ENCODE measurements around the gene TVP23B. TPM values are rescaled to one million over a fixed set of nuclear protein-coding genes. Genes with fewer than 3 reads are reported as not detected.
"Not testable (repeated sequence)": the region's sequence is repeated elsewhere in the genome, so short reads cannot be mapped to it uniquely, and the experiment has no call there.

Gene TVP23B
- total and polyA plus RNA-seq, 5 donors from 2014 or later = 20.1 to 56.4 (median 39.6) TPM

- H3K9me3 ChIP-seq (ENCODE audit: control insufficient read depth in 2 of 2, low read length in 2 of 2); H3K4me1 ChIP-seq (ENCODE audit: control insufficient read depth, insufficient read depth, low read length, poor library complexity, severe bottlenecking); DNase-seq; H3K27ac ChIP-seq (ENCODE audit: insufficient read depth, low read length, poor library complexity, severe bottlenecking); H3K4me3 ChIP-seq (ENCODE audit: low read depth, low read length); H3K27ac Mint-ChIP-seq; H3K27me3 Mint-ChIP-seq; ATAC-seq (ENCODE audit: low read depth in 2 of 2); H3K27me3 ChIP-seq (ENCODE audit: control insufficient read depth, insufficient read depth, low read length); H3K4me3 Mint-ChIP-seq; H3K9me3 Mint-ChIP-seq: not testable (repeated sequence)
- Mint-ChIP-seq H3K36me3 (peaks cover 18% of the 10 kb centered on the region), H3K4me1 (peaks cover 4 to 13% (median 10%) of the 10 kb centered on the region in 4 donors)
- peaks cover 21% of the 10 kb centered on the region for H3K36me3 ChIP-seq (ENCODE audit: control insufficient read depth, insufficient read depth, low read length)
These were observed 15.9 kb downstream of the TVP23B start for GRCh38 chr17:18796887-18797286.

DNA sequence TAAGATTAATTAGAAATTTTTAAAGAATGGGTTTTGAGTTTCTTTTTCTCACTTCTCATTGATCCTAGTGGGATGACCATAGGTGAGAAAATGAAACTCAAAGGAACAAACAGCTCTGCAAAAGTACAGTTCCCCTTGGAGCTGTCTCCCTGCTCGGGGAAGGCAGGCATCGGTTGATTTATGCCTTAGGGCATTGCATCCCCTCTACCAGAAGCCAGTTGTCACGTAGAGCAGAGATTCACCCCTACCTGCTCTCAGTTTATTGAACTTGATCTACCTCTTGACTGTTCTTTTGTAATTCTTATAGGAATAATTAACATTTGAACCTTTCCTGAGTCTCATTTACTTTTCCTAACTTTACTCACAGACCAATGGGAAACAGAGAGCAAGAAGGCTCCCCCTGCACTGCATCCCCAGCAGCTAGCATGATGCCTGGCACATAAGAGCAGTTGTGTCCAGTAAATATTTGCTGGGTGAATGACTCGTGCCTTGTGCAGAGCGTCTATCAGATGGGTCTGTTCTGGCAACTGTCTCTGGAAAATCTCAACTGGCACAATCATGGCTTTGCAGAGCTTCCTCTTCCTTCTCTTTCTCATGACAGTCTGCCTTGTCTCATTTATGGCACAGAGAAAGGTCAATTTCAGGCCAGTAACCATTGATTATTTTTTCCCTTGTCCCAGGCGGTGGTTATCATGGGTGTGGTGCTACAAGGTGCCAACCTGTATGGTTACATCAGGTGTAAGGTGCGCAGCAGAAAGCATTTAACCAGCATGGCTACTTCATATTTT is 22.7 kb downstream of the TVP23B start:
- not testable (repeated sequence) for H3K27ac Mint-ChIP-seq; H3K4me1 Mint-ChIP-seq; H3K4me1 ChIP-seq (ENCODE audit: control insufficient read depth, insufficient read depth, low read length, poor library complexity, severe bottlenecking); H3K9me3 ChIP-seq (ENCODE audit: control insufficient read depth in 2 of 2, low read length in 2 of 2); H3K27ac ChIP-seq (ENCODE audit: insufficient read depth, low read length, poor library complexity, severe bottlenecking); H3K27me3 ChIP-seq (ENCODE audit: control insufficient read depth, insufficient read depth, low read length); H3K9me3 Mint-ChIP-seq; H3K4me3 Mint-ChIP-seq; ATAC-seq (ENCODE audit: low read depth in 2 of 2); H3K27me3 Mint-ChIP-seq; H3K4me3 ChIP-seq (ENCODE audit: low read depth, low read length); DNase-seq
- peaks cover 23% of the 10 kb centered on the region for H3K36me3 ChIP-seq (ENCODE audit: control insufficient read depth, insufficient read depth, low read length)
- peaks cover 12% of the 10 kb centered on the region for H3K36me3 Mint-ChIP-seq

DNA sequence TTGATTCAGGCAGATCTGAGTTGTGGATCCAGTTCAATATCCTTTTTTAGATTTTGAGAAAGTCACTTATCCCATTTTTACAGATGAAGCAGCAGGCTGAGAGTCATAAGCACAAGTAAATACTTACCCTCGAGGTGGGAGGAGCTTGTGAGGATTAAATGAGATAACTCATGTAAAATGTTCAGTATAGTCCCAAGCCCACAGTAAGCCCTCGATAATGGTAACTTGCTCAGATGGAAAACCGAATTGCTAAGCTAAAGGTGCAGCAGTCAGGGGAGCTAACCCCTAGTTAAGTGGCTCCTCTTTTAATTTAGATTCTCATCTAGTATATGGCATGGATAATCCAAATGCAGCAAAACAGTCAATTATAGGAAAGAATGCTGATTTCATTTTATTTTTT is 34.9 kb downstream of the TVP23B start:
- not testable (repeated sequence) for H3K4me3 Mint-ChIP-seq; DNase-seq; H3K27me3 ChIP-seq (ENCODE audit: control insufficient read depth, insufficient read depth, low read length); H3K36me3 Mint-ChIP-seq; H3K4me3 ChIP-seq (ENCODE audit: low read depth, low read length); H3K36me3 ChIP-seq (ENCODE audit: control insufficient read depth, insufficient read depth, low read length); ATAC-seq (ENCODE audit: low read depth in 2 of 2); H3K9me3 ChIP-seq (ENCODE audit: control insufficient read depth in 2 of 2, low read length in 2 of 2); H3K27ac Mint-ChIP-seq; H3K27ac ChIP-seq (ENCODE audit: insufficient read depth, low read length, poor library complexity, severe bottlenecking); H3K27me3 Mint-ChIP-seq; H3K4me1 ChIP-seq (ENCODE audit: control insufficient read depth, insufficient read depth, low read length, poor library complexity, severe bottlenecking); H3K4me1 Mint-ChIP-seq; H3K9me3 Mint-ChIP-seq

DNA sequence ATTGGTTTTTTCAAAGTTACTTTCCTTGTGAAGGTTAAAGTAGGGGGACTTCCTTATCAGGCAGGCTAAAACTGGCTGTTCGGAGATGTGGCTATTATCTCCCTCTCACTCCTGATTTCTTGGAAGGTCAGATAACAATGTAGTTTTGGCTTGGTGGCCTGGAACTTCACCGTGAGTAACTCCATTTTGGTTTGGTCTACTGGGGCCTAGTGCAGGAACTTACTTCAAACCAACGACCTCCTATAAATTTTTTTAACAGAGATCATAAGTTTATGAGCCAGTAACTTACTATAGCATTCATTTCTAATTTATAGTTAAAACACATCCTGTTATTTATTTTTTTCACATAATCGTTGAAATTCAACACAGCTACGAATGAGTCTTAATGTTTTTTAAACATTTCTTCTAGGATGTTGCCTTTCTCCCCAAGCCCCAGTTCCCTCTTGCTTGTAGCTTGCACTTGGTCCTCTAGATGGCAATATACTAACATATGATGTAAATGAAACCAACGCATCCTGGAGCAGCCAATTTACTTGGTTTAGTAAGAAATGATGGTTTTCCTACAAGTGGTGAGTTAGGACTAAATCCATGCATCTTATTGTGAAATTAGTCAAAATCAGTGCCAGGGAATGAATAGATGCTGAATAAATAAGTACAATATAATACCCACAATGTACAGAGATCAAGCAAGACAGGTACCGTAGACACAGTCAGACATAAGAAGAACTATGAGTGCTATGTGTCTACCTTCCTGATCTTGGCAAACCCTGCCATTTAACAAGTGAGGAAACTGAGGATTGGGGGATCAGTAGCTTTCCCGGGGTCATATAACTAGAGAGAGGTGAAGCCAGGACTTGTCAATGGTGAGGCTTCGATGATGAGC is 35.7 kb downstream of the TVP23B start:
- not testable (repeated sequence) for H3K9me3 ChIP-seq (ENCODE audit: control insufficient read depth in 2 of 2, low read length in 2 of 2); H3K9me3 Mint-ChIP-seq; H3K4me3 ChIP-seq (ENCODE audit: low read depth, low read length); H3K27me3 Mint-ChIP-seq; H3K27ac ChIP-seq (ENCODE audit: insufficient read depth, low read length, poor library complexity, severe bottlenecking); H3K27me3 ChIP-seq (ENCODE audit: control insufficient read depth, insufficient read depth, low read length); H3K36me3 Mint-ChIP-seq; H3K4me3 Mint-ChIP-seq; H3K4me1 ChIP-seq (ENCODE audit: control insufficient read depth, insufficient read depth, low read length, poor library complexity, severe bottlenecking); H3K4me1 Mint-ChIP-seq; H3K36me3 ChIP-seq (ENCODE audit: control insufficient read depth, insufficient read depth, low read length)
- ATAC-seq (ENCODE audit: low read depth in 2 of 2) (peak; percentile 77), DNase-seq (peak; percentile 20 to 78 (median 68))
- H3K27ac Mint-ChIP-seq = peak overlapping the region in 1 of 3 donors; percentile 74

DNA sequence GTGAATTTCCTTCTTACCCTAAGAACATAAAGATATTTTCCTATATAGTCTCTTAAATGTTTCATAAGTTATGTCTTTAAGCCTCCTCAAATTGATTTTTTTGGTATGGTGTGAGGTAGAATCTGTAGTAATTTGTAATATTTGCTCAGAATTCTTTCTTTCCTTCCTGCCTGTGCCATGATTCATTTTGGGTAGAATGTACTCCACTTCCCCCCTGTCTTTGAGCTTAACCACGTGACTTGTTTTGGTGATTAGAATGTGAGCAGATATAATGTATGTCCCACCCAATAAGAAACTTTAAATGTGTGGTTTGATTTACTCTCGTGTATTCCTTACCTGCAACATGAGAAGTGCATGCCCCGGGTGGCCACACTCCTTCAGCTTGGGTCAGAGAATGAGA is 40.4 kb downstream of the TVP23B start:
- not testable (repeated sequence) for H3K4me1 Mint-ChIP-seq; ATAC-seq (ENCODE audit: low read depth in 2 of 2); H3K4me3 ChIP-seq (ENCODE audit: low read depth, low read length); DNase-seq; H3K27me3 Mint-ChIP-seq; H3K27ac ChIP-seq (ENCODE audit: insufficient read depth, low read length, poor library complexity, severe bottlenecking); H3K36me3 Mint-ChIP-seq; H3K4me1 ChIP-seq (ENCODE audit: control insufficient read depth, insufficient read depth, low read length, poor library complexity, severe bottlenecking); H3K27ac Mint-ChIP-seq; H3K9me3 ChIP-seq (ENCODE audit: control insufficient read depth in 2 of 2, low read length in 2 of 2); H3K27me3 ChIP-seq (ENCODE audit: control insufficient read depth, insufficient read depth, low read length); H3K36me3 ChIP-seq (ENCODE audit: control insufficient read depth, insufficient read depth, low read length); H3K9me3 Mint-ChIP-seq; H3K4me3 Mint-ChIP-seq

- not testable (repeated sequence) for H3K9me3 Mint-ChIP-seq; H3K36me3 ChIP-seq (ENCODE audit: control insufficient read depth, insufficient read depth, low read length)
These were observed 46.6 kb downstream of the TVP23B start for GRCh38 chr17:18827613-18828012.

DNA sequence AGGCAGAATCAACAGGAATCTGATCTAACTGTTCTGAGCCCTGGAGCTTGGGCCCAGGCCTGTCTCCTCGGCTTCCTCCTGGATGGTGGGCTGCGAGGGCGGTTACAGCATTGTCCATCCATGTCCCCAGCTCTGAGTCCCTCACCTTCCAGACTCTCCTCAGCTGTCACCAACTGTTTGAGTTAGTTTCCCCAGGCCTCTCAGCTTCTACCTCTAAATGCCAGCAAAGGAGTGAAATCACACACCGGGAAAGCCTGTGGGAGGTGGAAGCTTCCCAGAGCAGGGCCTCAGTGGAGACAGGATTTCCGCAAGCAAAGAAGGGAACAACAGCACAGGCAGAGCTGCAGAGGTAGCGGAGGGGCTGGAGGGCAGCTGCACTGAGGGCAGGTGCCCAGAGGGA is 67.5 kb downstream of the TVP23B start:
- ATAC-seq (ENCODE audit: low read depth in 2 of 2) (no peak), DNase-seq (no peak)
- Mint-ChIP-seq H3K27me3 (no peaks in the 10 kb centered on the region), H3K4me3 (no peak overlapping the region), H3K9me3 (no peaks in the 10 kb centered on the region), H3K36me3 (peaks cover 5% of the 10 kb centered on the region), H3K27ac (no peak overlapping the region), H3K4me1 (peaks cover 0 to 1% (median 0%) of the 10 kb centered on the region in 4 donors)
- no peak overlapping the region for H3K27ac ChIP-seq (ENCODE audit: insufficient read depth, low read length, poor library complexity, severe bottlenecking)
- H3K36me3 ChIP-seq (ENCODE audit: control insufficient read depth, insufficient read depth, low read length) = no peaks in the 10 kb centered on the region
- no peak overlapping the region for H3K4me3 ChIP-seq (ENCODE audit: low read depth, low read length)
- no peaks in the 10 kb centered on the region for H3K4me1 ChIP-seq (ENCODE audit: control insufficient read depth, insufficient read depth, low read length, poor library complexity, severe bottlenecking)
- H3K9me3 ChIP-seq (ENCODE audit: control insufficient read depth in 2 of 2, low read length in 2 of 2) = no peaks in the 10 kb centered on the region
- H3K27me3 ChIP-seq (ENCODE audit: control insufficient read depth, insufficient read depth, low read length) = no peaks in the 10 kb centered on the region

More at GRCh38 chr17:18827613-18828012, 46.6 kb downstream of the TVP23B start:
- not testable (repeated sequence) for H3K27ac ChIP-seq (ENCODE audit: insufficient read depth, low read length, poor library complexity, severe bottlenecking); DNase-seq; H3K27ac Mint-ChIP-seq; H3K36me3 Mint-ChIP-seq; H3K4me3 Mint-ChIP-seq; ATAC-seq (ENCODE audit: low read depth in 2 of 2); H3K4me1 ChIP-seq (ENCODE audit: control insufficient read depth, insufficient read depth, low read length, poor library complexity, severe bottlenecking); H3K9me3 ChIP-seq (ENCODE audit: control insufficient read depth in 2 of 2, low read length in 2 of 2); H3K4me3 ChIP-seq (ENCODE audit: low read depth, low read length); H3K4me1 Mint-ChIP-seq; H3K27me3 Mint-ChIP-seq; H3K27me3 ChIP-seq (ENCODE audit: control insufficient read depth, insufficient read depth, low read length)

All from CD4-positive, CD25-positive, alpha-beta regulatory T cell (primary cell).